ENCODE measurements around the gene FBXW8.

The FBXW8 gene

GRCh38 chr12:116879509-116880212, 31.1 kb upstream of the FBXW8 start:
- H3K36me3 ChIP-seq (ENCODE audit: control insufficient read depth, insufficient read depth, low read length) = no peaks in the 10 kb centered on the region
- no peak overlapping the region for H3K4me3 ChIP-seq (ENCODE audit: low read length)
- peaks cover 69% of the 10 kb centered on the region for H3K27me3 ChIP-seq (ENCODE audit: control insufficient read depth, insufficient read depth, low read length)
- no peaks in the 10 kb centered on the region for H3K9me3 ChIP-seq (ENCODE audit: control insufficient read depth, low read length)
- no peak overlapping the region for H3K9ac ChIP-seq (ENCODE audit: low read length)
- peaks cover 29% of the 10 kb centered on the region for H3K4me1 ChIP-seq (ENCODE audit: control insufficient read depth, insufficient read depth, low read length)

- Histone ChIP-seq H3K27me3 (ENCODE audit: control insufficient read depth, insufficient read depth, low read length) (peaks cover 69% of the 10 kb centered on the region), H3K9ac (ENCODE audit: low read length) (no peak overlapping the region), H3K4me3 (ENCODE audit: low read length) (no peak overlapping the region), H3K36me3 (ENCODE audit: control insufficient read depth, insufficient read depth, low read length) (no peaks in the 10 kb centered on the region), H3K9me3 (ENCODE audit: control insufficient read depth, low read length) (no peaks in the 10 kb centered on the region), H3K4me1 (ENCODE audit: control insufficient read depth, insufficient read depth, low read length) (peaks cover 29% of the 10 kb centered on the region)
Observed at GRCh38 chr12:116880213-116880816, 30.4 kb upstream of the FBXW8 start.

- H3K4me3 ChIP-seq (ENCODE audit: low read length) = no peak overlapping the region
- H3K36me3 ChIP-seq (ENCODE audit: control insufficient read depth, insufficient read depth, low read length) = no peaks in the 10 kb centered on the region
- peaks cover 29% of the 10 kb centered on the region for H3K4me1 ChIP-seq (ENCODE audit: control insufficient read depth, insufficient read depth, low read length)
- no peaks in the 10 kb centered on the region for H3K9me3 ChIP-seq (ENCODE audit: control insufficient read depth, low read length)
- H3K9ac ChIP-seq (ENCODE audit: low read length) = no peak overlapping the region
- H3K27me3 ChIP-seq (ENCODE audit: control insufficient read depth, insufficient read depth, low read length) = peaks cover 67% of the 10 kb centered on the region
Observed at GRCh38 chr12:116880817-116881324, 29.9 kb upstream of the FBXW8 start.

GRCh38 chr12:116881325-116881876, 29.3 kb upstream of the FBXW8 start, which contains the start of gene HRK:
HRK (minus strand) TSS chr12:116881441; CDS start chr12:116881307, 134 bp downstream.
- Histone ChIP-seq H3K9ac (ENCODE audit: low read length) (no peak within 1 kb of the TSS), H3K4me1 (ENCODE audit: control insufficient read depth, insufficient read depth, low read length) (peaks cover 29% of the 10 kb centered on the region), H3K36me3 (ENCODE audit: control insufficient read depth, insufficient read depth, low read length) (no peaks in the 10 kb centered on the region), H3K27me3 (ENCODE audit: control insufficient read depth, insufficient read depth, low read length) (peaks cover 64% of the 10 kb centered on the region), H3K4me3 (ENCODE audit: low read length) (no peak within 1 kb of the TSS), H3K9me3 (ENCODE audit: control insufficient read depth, low read length) (no peaks in the 10 kb centered on the region)

- H3K9me3 ChIP-seq (ENCODE audit: control insufficient read depth, low read length) = no peaks in the 10 kb centered on the region
- no peak overlapping the region for H3K4me3 ChIP-seq (ENCODE audit: low read length)
- no peak overlapping the region for H3K9ac ChIP-seq (ENCODE audit: low read length)
- H3K4me1 ChIP-seq (ENCODE audit: control insufficient read depth, insufficient read depth, low read length) = peaks cover 29% of the 10 kb centered on the region
- no peaks in the 10 kb centered on the region for H3K36me3 ChIP-seq (ENCODE audit: control insufficient read depth, insufficient read depth, low read length)
- peaks cover 59% of the 10 kb centered on the region for H3K27me3 ChIP-seq (ENCODE audit: control insufficient read depth, insufficient read depth, low read length)
Observed at GRCh38 chr12:116881877-116882507, 28.8 kb upstream of the FBXW8 start.

GRCh38 chr12:116882742-116883141, 28.0 kb upstream of the FBXW8 start:
- Histone ChIP-seq H3K4me3 (ENCODE audit: low read length) (no peak overlapping the region), H3K9me3 (ENCODE audit: control insufficient read depth, low read length) (no peaks in the 10 kb centered on the region), H3K36me3 (ENCODE audit: control insufficient read depth, insufficient read depth, low read length) (no peaks in the 10 kb centered on the region), H3K4me1 (ENCODE audit: control insufficient read depth, insufficient read depth, low read length) (peaks cover 29% of the 10 kb centered on the region), H3K27me3 (ENCODE audit: control insufficient read depth, insufficient read depth, low read length) (peaks cover 52% of the 10 kb centered on the region), H3K9ac (ENCODE audit: low read length) (no peak overlapping the region)

GRCh38 chr12:116884871-116885270, 25.9 kb upstream of the FBXW8 start:
- Histone ChIP-seq H3K4me1 (ENCODE audit: control insufficient read depth, insufficient read depth, low read length) (peaks cover 13% of the 10 kb centered on the region), H3K36me3 (ENCODE audit: control insufficient read depth, insufficient read depth, low read length) (no peaks in the 10 kb centered on the region), H3K9ac (ENCODE audit: low read length) (no peak overlapping the region), H3K9me3 (ENCODE audit: control insufficient read depth, low read length) (no peaks in the 10 kb centered on the region), H3K27me3 (ENCODE audit: control insufficient read depth, insufficient read depth, low read length) (peaks cover 34% of the 10 kb centered on the region), H3K4me3 (ENCODE audit: low read length) (no peak overlapping the region)

- H3K27me3 ChIP-seq (ENCODE audit: control insufficient read depth, insufficient read depth, low read length) = peaks cover 27% of the 10 kb centered on the region
- H3K4me3 ChIP-seq (ENCODE audit: low read length) = no peak overlapping the region
Observed at GRCh38 chr12:116885491-116885890, 25.3 kb upstream of the FBXW8 start.

GRCh38 chr12:116887244-116887643, 23.5 kb upstream of the FBXW8 start:
- Histone ChIP-seq H3K4me3 (ENCODE audit: low read length) (no peak overlapping the region), H3K9ac (ENCODE audit: low read length) (no peak overlapping the region), H3K36me3 (ENCODE audit: control insufficient read depth, insufficient read depth, low read length) (no peaks in the 10 kb centered on the region), H3K27me3 (ENCODE audit: control insufficient read depth, insufficient read depth, low read length) (peaks cover 14% of the 10 kb centered on the region), H3K4me1 (ENCODE audit: control insufficient read depth, insufficient read depth, low read length) (no peaks in the 10 kb centered on the region), H3K9me3 (ENCODE audit: control insufficient read depth, low read length) (no peaks in the 10 kb centered on the region)

More at GRCh38 chr12:116885491-116885890, 25.3 kb upstream of the FBXW8 start:
- no peaks in the 10 kb centered on the region for H3K36me3 ChIP-seq (ENCODE audit: control insufficient read depth, insufficient read depth, low read length)
- no peaks in the 10 kb centered on the region for H3K9me3 ChIP-seq (ENCODE audit: control insufficient read depth, low read length)
- no peak overlapping the region for H3K9ac ChIP-seq (ENCODE audit: low read length)
- peaks cover 10% of the 10 kb centered on the region for H3K4me1 ChIP-seq (ENCODE audit: control insufficient read depth, insufficient read depth, low read length)

GRCh38 chr12:116887897-116888296, 22.9 kb upstream of the FBXW8 start:
- Histone ChIP-seq H3K4me3 (ENCODE audit: low read length) (no peak overlapping the region), H3K36me3 (ENCODE audit: control insufficient read depth, insufficient read depth, low read length) (no peaks in the 10 kb centered on the region), H3K9me3 (ENCODE audit: control insufficient read depth, low read length) (no peaks in the 10 kb centered on the region), H3K4me1 (ENCODE audit: control insufficient read depth, insufficient read depth, low read length) (no peaks in the 10 kb centered on the region), H3K9ac (ENCODE audit: low read length) (no peak overlapping the region), H3K27me3 (ENCODE audit: control insufficient read depth, insufficient read depth, low read length) (peaks cover 8% of the 10 kb centered on the region)

GRCh38 chr12:116890330-116890729, 20.4 kb upstream of the FBXW8 start:
- H3K4me3 ChIP-seq (ENCODE audit: low read length) = no peak overlapping the region
- no peaks in the 10 kb centered on the region for H3K9me3 ChIP-seq (ENCODE audit: control insufficient read depth, low read length)
- H3K4me1 ChIP-seq (ENCODE audit: control insufficient read depth, insufficient read depth, low read length) = no peaks in the 10 kb centered on the region
- no peak overlapping the region for H3K9ac ChIP-seq (ENCODE audit: low read length)
- no peaks in the 10 kb centered on the region for H3K36me3 ChIP-seq (ENCODE audit: control insufficient read depth, insufficient read depth, low read length)
- no peaks in the 10 kb centered on the region for H3K27me3 ChIP-seq (ENCODE audit: control insufficient read depth, insufficient read depth, low read length)

GRCh38 chr12:116891019-116891418, 19.7 kb upstream of the FBXW8 start:
- no peak overlapping the region for H3K9ac ChIP-seq (ENCODE audit: low read length)
- no peaks in the 10 kb centered on the region for H3K9me3 ChIP-seq (ENCODE audit: control insufficient read depth, low read length)
- H3K36me3 ChIP-seq (ENCODE audit: control insufficient read depth, insufficient read depth, low read length) = no peaks in the 10 kb centered on the region
- no peak overlapping the region for H3K4me3 ChIP-seq (ENCODE audit: low read length)
- H3K4me1 ChIP-seq (ENCODE audit: control insufficient read depth, insufficient read depth, low read length) = no peaks in the 10 kb centered on the region
- H3K27me3 ChIP-seq (ENCODE audit: control insufficient read depth, insufficient read depth, low read length) = no peaks in the 10 kb centered on the region
